ENCODE measurements around the gene MPHOSPH8. TPM values are rescaled to one million over a fixed set of nuclear protein-coding genes. Genes with fewer than 3 reads are reported as not detected.

The MPHOSPH8 gene
- total and polyA plus RNA-seq, 2 of the 4 experiments (the other 2 are of a cell fraction) = 11.7 to 16.4 TPM

DNA sequence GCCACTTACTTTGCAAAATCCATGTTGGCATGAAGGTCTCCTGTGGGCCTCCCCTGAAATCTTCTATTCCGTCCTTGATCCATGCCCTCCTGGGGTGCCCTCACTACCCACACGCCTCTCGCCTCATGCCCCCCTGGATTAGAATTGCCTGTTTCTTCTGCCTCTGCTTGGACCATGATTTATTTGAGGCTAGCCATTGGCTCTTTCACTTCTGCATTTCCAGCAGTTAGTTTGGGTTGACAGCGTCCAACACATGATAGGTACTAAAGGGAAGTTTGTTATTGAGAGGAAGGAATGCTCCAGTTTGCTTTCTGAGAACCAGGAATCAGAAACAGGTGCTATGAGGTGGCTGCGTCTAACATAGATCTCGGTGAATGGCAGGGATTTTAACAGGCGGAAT, 41.6 kb upstream of the MPHOSPH8 start:
- no peaks in the 10 kb centered on the region for H4K20me1 ChIP-seq (ENCODE audit: insufficient read depth, low read length)

More for the DNA sequence above, 41.6 kb upstream of the MPHOSPH8 start:
- Histone ChIP-seq H3K27me3 (ENCODE audit: control insufficient read depth, insufficient read depth, low read length) (peaks cover 2% of the 10 kb centered on the region; the same call in 1 of the 2 replicates), H3K23ac (ENCODE audit: low read depth, low read length) (no peak overlapping the region), H4K5ac (ENCODE audit: low read depth, low read length) (no peak overlapping the region), H3K27ac (ENCODE audit: insufficient read depth, low read length) (no peak overlapping the region), H3K9me1 (ENCODE audit: insufficient read depth, low read length) (no peaks in the 10 kb centered on the region), H2BK20ac (ENCODE audit: low read depth, low read length) (no peak overlapping the region), H3K4me1 (ENCODE audit: control insufficient read depth, insufficient read depth, low read length) (peaks cover 2% of the 10 kb centered on the region; the same call in 1 of the 2 replicates), H4K8ac (ENCODE audit: low read depth in 2 of 2, low read length in 2 of 2) (no peak overlapping the region), H3K4me2 (ENCODE audit: low read depth, low read length) (no peak overlapping the region), H4K91ac (ENCODE audit: insufficient read depth, low read depth, low read length) (no peak overlapping the region), H3K18ac (ENCODE audit: low read depth, low read length) (no peak overlapping the region), H3K4ac (ENCODE audit: low read depth, low read length) (no peak overlapping the region), H2BK15ac (ENCODE audit: low read depth, low read length) (no peak overlapping the region), H3K14ac (replicated peaks; ENCODE audit: low read depth, low read length) (no peak overlapping the region), H2BK120ac (ENCODE audit: low read depth, low read length) (no peak overlapping the region), H3K56ac (ENCODE audit: extremely low read depth, insufficient read depth, low read length) (no peak overlapping the region), H2BK5ac (ENCODE audit: low read depth, low read length, poor library complexity, severe bottlenecking) (no peak overlapping the region), H3K79me1 (ENCODE audit: low read depth in 1 of 2, low read length in 2 of 2) (no peaks in the 10 kb centered on the region), H2AK5ac (ENCODE audit: low read depth, low read length) (no peak overlapping the region), H3K4me3 (ENCODE audit: insufficient read depth, low read depth, low read length) (no peak overlapping the region), H2AFZ (replicated peaks; ENCODE audit: low read length, poor library complexity) (no peak overlapping the region), H2AK9ac (replicated peaks; ENCODE audit: low read depth, low read length, poor library complexity) (no peak overlapping the region), H3K36me3 (ENCODE audit: control insufficient read depth, insufficient read depth, low read length) (no peaks in the 10 kb centered on the region), H3K9ac (ENCODE audit: low read depth, low read length) (no peak overlapping the region), H3K9me3 (ENCODE audit: control insufficient read depth, insufficient read depth, low read length) (no peaks in the 10 kb centered on the region)
- POLR2A ChIA-PET (ENCODE audit: unreplicated experiment) = no interaction called here
- intact Hi-C loops (cut with micrococcal nuclease) (loop anchor here (10.0 kb wide), 1 partner anchor 303 kb away; no protein-coding TSS in a partner anchor), dilution Hi-C loops (cut with HindIII; ENCODE audit: low sequenced_read_pairs, unreplicated experiment) (no loop called here), in situ Hi-C loops (cut with MboI; ENCODE audit: low sequenced_read_pairs) (no loop called here)
- DNase-seq (no peak), ATAC-seq (ENCODE audit: low read depth) (no peak)
- BruUV-seq (replicated peaks) = no TSS peak
- CTCF ChIA-PET = no interaction called here
- WGBS, 2 experiments (ENCODE audit: extremely low coverage in 2 of 2, insufficient read length in 1 of 2) = no CpG with 5 or more reads among the region's 7 CpGs
- TF ChIP-seq NFE2L2 (IDR thresholded peaks at IDR 0.05; ENCODE audit: low read depth, low read length) (no peak), SMC3 (IDR thresholded peaks at IDR 0.05; ENCODE audit: low read depth, low read length) (no peak), MAZ (IDR thresholded peaks at IDR 0.05; ENCODE audit: borderline replicate concordance, low read depth, low read length) (no peak), ELK1 (IDR thresholded peaks at IDR 0.05; ENCODE audit: borderline replicate concordance, low read depth, low read length) (no peak), RFX5 (IDR thresholded peaks at IDR 0.05; ENCODE audit: low read depth, low read length) (no peak), RAD21 (IDR thresholded peaks at IDR 0.05; ENCODE audit: low read length) (no peak), MAFK (IDR thresholded peaks at IDR 0.05; ENCODE audit: low read depth, low read length) (no peak), POLR2A (IDR thresholded peaks at IDR 0.05; ENCODE audit: low read depth, low read length) (no peak), MXI1 (IDR thresholded peaks at IDR 0.05; ENCODE audit: borderline replicate concordance, low read depth, low read length) (no peak)
- TF ChIP-seq, protein P1, sequence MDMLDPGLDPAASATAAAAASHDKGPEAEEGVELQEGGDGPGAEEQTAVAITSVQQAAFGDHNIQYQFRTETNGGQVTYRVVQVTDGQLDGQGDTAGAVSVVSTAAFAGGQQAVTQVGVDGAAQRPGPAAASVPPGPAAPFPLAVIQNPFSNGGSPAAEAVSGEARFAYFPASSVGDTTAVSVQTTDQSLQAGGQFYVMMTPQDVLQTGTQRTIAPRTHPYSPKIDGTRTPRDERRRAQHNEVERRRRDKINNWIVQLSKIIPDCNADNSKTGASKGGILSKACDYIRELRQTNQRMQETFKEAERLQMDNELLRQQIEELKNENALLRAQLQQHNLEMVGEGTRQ (IDR thresholded peaks at IDR 0.05; ENCODE audit: low read depth, low read length) = no peak
- TF ChIP-seq, protein P2, sequence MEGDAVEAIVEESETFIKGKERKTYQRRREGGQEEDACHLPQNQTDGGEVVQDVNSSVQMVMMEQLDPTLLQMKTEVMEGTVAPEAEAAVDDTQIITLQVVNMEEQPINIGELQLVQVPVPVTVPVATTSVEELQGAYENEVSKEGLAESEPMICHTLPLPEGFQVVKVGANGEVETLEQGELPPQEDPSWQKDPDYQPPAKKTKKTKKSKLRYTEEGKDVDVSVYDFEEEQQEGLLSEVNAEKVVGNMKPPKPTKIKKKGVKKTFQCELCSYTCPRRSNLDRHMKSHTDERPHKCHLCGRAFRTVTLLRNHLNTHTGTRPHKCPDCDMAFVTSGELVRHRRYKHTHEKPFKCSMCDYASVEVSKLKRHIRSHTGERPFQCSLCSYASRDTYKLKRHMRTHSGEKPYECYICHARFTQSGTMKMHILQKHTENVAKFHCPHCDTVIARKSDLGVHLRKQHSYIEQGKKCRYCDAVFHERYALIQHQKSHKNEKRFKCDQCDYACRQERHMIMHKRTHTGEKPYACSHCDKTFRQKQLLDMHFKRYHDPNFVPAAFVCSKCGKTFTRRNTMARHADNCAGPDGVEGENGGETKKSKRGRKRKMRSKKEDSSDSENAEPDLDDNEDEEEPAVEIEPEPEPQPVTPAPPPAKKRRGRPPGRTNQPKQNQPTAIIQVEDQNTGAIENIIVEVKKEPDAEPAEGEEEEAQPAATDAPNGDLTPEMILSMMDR (conservative IDR thresholded peaks at IDR 0.05; ENCODE audit: low read depth, low read length) = no peak
